ENCODE data around the gene ACAP1.
A peak's percentile ranks its signal among the peaks of the same experiment; 100 is the strongest.

The ACAP1 gene

GRCh38 chr17:7309628-7310027, 26.7 kb upstream of the ACAP1 start:
- H3K9me3 ChIP-seq (ENCODE audit: low read length): no peaks in the 10 kb centered on the region
- H3K27ac ChIP-seq (ENCODE audit: low read depth, low read length, poor library complexity, severe bottlenecking): peak overlapping the region; percentile 95
- peaks cover 63% of the 10 kb centered on the region for H3K36me3 ChIP-seq (ENCODE audit: insufficient read depth, low read length)
- H3K4me1 ChIP-seq (ENCODE audit: insufficient read depth, low read length, severe bottlenecking): peaks cover 52% of the 10 kb centered on the region
- H2AFZ ChIP-seq (ENCODE audit: low read length): no peak overlapping the region
- no peaks in the 10 kb centered on the region for H3K9me2 ChIP-seq (ENCODE audit: low read depth, low read length)
- peaks cover 23% of the 10 kb centered on the region for H3F3A ChIP-seq (ENCODE audit: insufficient read depth, low read length)
- H3K9ac ChIP-seq (ENCODE audit: low read length): peak overlapping the region; percentile 97; the same call in 1 of the 2 replicates
- H3K4me3 ChIP-seq (ENCODE audit: low read depth, low read length, poor library complexity, severe bottlenecking): peak overlapping the region; percentile 94
- H4K20me1 ChIP-seq (ENCODE audit: insufficient read depth, low read length): peaks cover 4% of the 10 kb centered on the region; the same call in 1 of the 2 replicates
- peak overlapping the region; percentile 81 for H3K4me2 ChIP-seq (ENCODE audit: low read length)
- peaks cover 28% of the 10 kb centered on the region for H3K79me2 ChIP-seq (ENCODE audit: insufficient read depth, low read length)
- no peaks in the 10 kb centered on the region for H3K27me3 ChIP-seq (ENCODE audit: insufficient read depth, low read length)
- no peak for TF ChIP-seq EZH2 (IDR thresholded peaks at IDR 0.05; ENCODE audit: borderline replicate concordance, low read length)
- TF ChIP-seq CTCF (IDR thresholded peaks at IDR 0.05; ENCODE audit: low read length): no peak

GRCh38 chr17:7311110-7311705, 25.1 kb upstream of the ACAP1 start:
- Histone ChIP-seq H2AFZ (ENCODE audit: low read length) (no peak overlapping the region), H3K27me3 (ENCODE audit: insufficient read depth, low read length) (no peaks in the 10 kb centered on the region), H3K9me3 (ENCODE audit: low read length) (no peaks in the 10 kb centered on the region), H3F3A (ENCODE audit: insufficient read depth, low read length) (peaks cover 23% of the 10 kb centered on the region), H3K4me2 (ENCODE audit: low read length) (no peak overlapping the region), H3K9me2 (ENCODE audit: low read depth, low read length) (no peaks in the 10 kb centered on the region), H3K9ac (ENCODE audit: low read length) (no peak overlapping the region), H3K79me2 (ENCODE audit: insufficient read depth, low read length) (peaks cover 28% of the 10 kb centered on the region), H4K20me1 (ENCODE audit: insufficient read depth, low read length) (peaks cover 4% of the 10 kb centered on the region; the same call in 1 of the 2 replicates), H3K27ac (ENCODE audit: low read depth, low read length, poor library complexity, severe bottlenecking) (no peak overlapping the region), H3K36me3 (ENCODE audit: insufficient read depth, low read length) (peaks cover 73% of the 10 kb centered on the region), H3K4me3 (ENCODE audit: low read depth, low read length, poor library complexity, severe bottlenecking) (no peak overlapping the region), H3K4me1 (ENCODE audit: insufficient read depth, low read length, severe bottlenecking) (peaks cover 62% of the 10 kb centered on the region)
- TF ChIP-seq EZH2 (IDR thresholded peaks at IDR 0.05; ENCODE audit: borderline replicate concordance, low read length) (no peak), CTCF (IDR thresholded peaks at IDR 0.05; ENCODE audit: low read length) (no peak)

- Histone ChIP-seq H3K27ac (ENCODE audit: low read depth, low read length, poor library complexity, severe bottlenecking) (peak overlapping the region; percentile 42), H3K9me3 (ENCODE audit: low read length) (no peaks in the 10 kb centered on the region), H3K4me3 (ENCODE audit: low read depth, low read length, poor library complexity, severe bottlenecking) (no peak overlapping the region), H2AFZ (ENCODE audit: low read length) (no peak overlapping the region), H3K9ac (ENCODE audit: low read length) (no peak overlapping the region; the same call in 1 of the 2 replicates), H3K4me2 (ENCODE audit: low read length) (0 out of 2 replicates have a peak overlapping the region, but pooled peaks have one; percentile 97), H3K36me3 (ENCODE audit: insufficient read depth, low read length) (peaks cover 81% of the 10 kb centered on the region), H4K20me1 (ENCODE audit: insufficient read depth, low read length) (peaks cover 4% of the 10 kb centered on the region; the same call in 1 of the 2 replicates), H3K79me2 (ENCODE audit: insufficient read depth, low read length) (peaks cover 28% of the 10 kb centered on the region), H3K9me2 (ENCODE audit: low read depth, low read length) (no peaks in the 10 kb centered on the region), H3F3A (ENCODE audit: insufficient read depth, low read length) (peaks cover 23% of the 10 kb centered on the region), H3K27me3 (ENCODE audit: insufficient read depth, low read length) (no peaks in the 10 kb centered on the region), H3K4me1 (ENCODE audit: insufficient read depth, low read length, severe bottlenecking) (peaks cover 57% of the 10 kb centered on the region)
- TF ChIP-seq CTCF (IDR thresholded peaks at IDR 0.05; ENCODE audit: low read length) (no peak), EZH2 (IDR thresholded peaks at IDR 0.05; ENCODE audit: borderline replicate concordance, low read length) (no peak)
Observed at GRCh38 chr17:7312432-7313087, 23.8 kb upstream of the ACAP1 start.
